Measurements from ENCODE around the gene SHD. TPM values are rescaled to one million over a fixed set of nuclear protein-coding genes. Genes with fewer than 3 reads are reported as not detected.
A peak's percentile ranks its signal among the peaks of the same experiment; 100 is the strongest.

Gene SHD
- total and polyA plus RNA-seq, 2 of the 4 experiments (the other 2 are of a cell fraction): not detected

DNA sequence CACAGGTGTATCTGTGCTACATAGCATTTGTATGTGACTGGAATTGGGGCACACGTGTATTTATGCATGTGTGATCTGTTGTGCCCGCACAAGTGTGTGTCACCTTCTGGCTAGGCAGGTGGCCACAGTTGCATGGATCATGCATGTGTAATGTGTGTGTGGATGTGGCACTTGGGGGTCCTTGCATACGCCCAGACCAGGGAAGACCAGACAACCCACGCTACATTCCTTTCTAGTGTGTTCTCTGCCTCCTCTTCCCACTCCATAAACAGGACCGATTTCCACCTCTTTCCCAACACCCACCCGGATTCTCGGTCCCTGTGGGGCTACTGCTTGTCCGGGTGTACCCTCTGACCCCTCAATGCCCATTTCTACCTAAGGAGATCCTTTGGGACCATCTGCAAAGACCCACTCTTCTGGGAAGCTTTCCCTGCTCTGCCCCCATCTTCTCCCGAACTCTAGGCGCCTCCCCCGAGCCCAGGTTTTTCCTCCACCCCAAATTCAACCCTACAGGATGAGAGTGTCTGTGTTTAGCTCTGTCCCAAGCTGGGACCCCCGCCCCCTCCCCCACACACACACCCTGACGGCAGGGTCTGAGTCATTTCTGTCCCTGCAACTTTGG is 47.3 kb downstream of the SHD start:
- no peak for TF ChIP-seq CTCF (conservative IDR thresholded peaks at IDR 0.05; ENCODE audit: low read depth, low read length)
- TF ChIP-seq MXI1 (IDR thresholded peaks at IDR 0.05; ENCODE audit: borderline replicate concordance, low read depth, low read length): no peak
- TF ChIP-seq, protein P1, sequence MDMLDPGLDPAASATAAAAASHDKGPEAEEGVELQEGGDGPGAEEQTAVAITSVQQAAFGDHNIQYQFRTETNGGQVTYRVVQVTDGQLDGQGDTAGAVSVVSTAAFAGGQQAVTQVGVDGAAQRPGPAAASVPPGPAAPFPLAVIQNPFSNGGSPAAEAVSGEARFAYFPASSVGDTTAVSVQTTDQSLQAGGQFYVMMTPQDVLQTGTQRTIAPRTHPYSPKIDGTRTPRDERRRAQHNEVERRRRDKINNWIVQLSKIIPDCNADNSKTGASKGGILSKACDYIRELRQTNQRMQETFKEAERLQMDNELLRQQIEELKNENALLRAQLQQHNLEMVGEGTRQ (IDR thresholded peaks at IDR 0.05; ENCODE audit: low read depth, low read length): no peak
- TF ChIP-seq RFX5 (IDR thresholded peaks at IDR 0.05; ENCODE audit: low read depth, low read length): no peak
- TF ChIP-seq BHLHE40 (IDR thresholded peaks at IDR 0.05; ENCODE audit: low read depth, low read length): no peak
- TF ChIP-seq ELK1 (IDR thresholded peaks at IDR 0.05; ENCODE audit: borderline replicate concordance, low read depth, low read length): no peak
- no peak for TF ChIP-seq CHD1 (IDR thresholded peaks at IDR 0.05; ENCODE audit: low read depth, low read length)
- dilution Hi-C loops (cut with HindIII; ENCODE audit: low sequenced_read_pairs, unreplicated experiment): no loop called here
- WGBS, 2 experiments (ENCODE audit: extremely low coverage in 2 of 2, insufficient read length in 1 of 2): 45% methylated on average over 8 of the region's 13 CpGs; no CpG with 5 or more reads in 1 of the 2 experiments

More for the DNA sequence above, 47.3 kb downstream of the SHD start:
- no peak overlapping the region for H2AK5ac ChIP-seq (ENCODE audit: low read depth, low read length)
- intact Hi-C loops (cut with micrococcal nuclease): no loop called here
- H3K9me3 ChIP-seq (ENCODE audit: control insufficient read depth, insufficient read depth, low read length): peaks cover 3% of the 10 kb centered on the region; the same call in 1 of the 2 replicates
- peak overlapping the region; percentile 84 for H2AFZ ChIP-seq (replicated peaks; ENCODE audit: low read length, poor library complexity)
- no peak for DNase-seq
- no peaks in the 10 kb centered on the region for H4K20me1 ChIP-seq (ENCODE audit: insufficient read depth, low read length)
- no peaks in the 10 kb centered on the region for H3K79me1 ChIP-seq (ENCODE audit: low read depth in 1 of 2, low read length in 2 of 2)
- H4K91ac ChIP-seq (ENCODE audit: insufficient read depth, low read depth, low read length): no peak overlapping the region
- H3K4me1 ChIP-seq (ENCODE audit: control insufficient read depth, insufficient read depth, low read length): no peaks in the 10 kb centered on the region
- H3K4ac ChIP-seq (ENCODE audit: low read depth, low read length): no peak overlapping the region
- H3K4me3 ChIP-seq (ENCODE audit: insufficient read depth, low read depth, low read length): no peak overlapping the region
- no peak overlapping the region for H3K18ac ChIP-seq (ENCODE audit: low read depth, low read length)
- H3K9me1 ChIP-seq (ENCODE audit: insufficient read depth, low read length): no peaks in the 10 kb centered on the region
- no peak overlapping the region for H4K5ac ChIP-seq (ENCODE audit: low read depth, low read length)
- no peak overlapping the region; the same call in 1 of the 2 replicates for H3K4me2 ChIP-seq (ENCODE audit: low read depth, low read length)
- H4K8ac ChIP-seq (ENCODE audit: low read depth in 2 of 2, low read length in 2 of 2): no peak overlapping the region
- H3K27ac ChIP-seq (ENCODE audit: insufficient read depth, low read length): no peak overlapping the region
- H2BK20ac ChIP-seq (ENCODE audit: low read depth, low read length): no peak overlapping the region
- no peak overlapping the region for H2BK15ac ChIP-seq (ENCODE audit: low read depth, low read length)
- H3K36me3 ChIP-seq (ENCODE audit: control insufficient read depth, insufficient read depth, low read length): no peaks in the 10 kb centered on the region
- in situ Hi-C loops (cut with MboI; ENCODE audit: low sequenced_read_pairs): no loop called here
- ChIA-PET POLR2A (ENCODE audit: unreplicated experiment) (no interaction called here), CTCF (no interaction called here)
- no peak overlapping the region for H3K56ac ChIP-seq (ENCODE audit: extremely low read depth, insufficient read depth, low read length)
- H2BK5ac ChIP-seq (ENCODE audit: low read depth, low read length, poor library complexity, severe bottlenecking): no peak overlapping the region
- no peak overlapping the region for H2AK9ac ChIP-seq (replicated peaks; ENCODE audit: low read depth, low read length, poor library complexity)
- no peak for ATAC-seq (ENCODE audit: low read depth)
- no peak overlapping the region for H3K23ac ChIP-seq (ENCODE audit: low read depth, low read length)
- no peak overlapping the region for H3K14ac ChIP-seq (replicated peaks; ENCODE audit: low read depth, low read length)
- no TSS peak for BruUV-seq (replicated peaks)
- H3K27me3 ChIP-seq (ENCODE audit: control insufficient read depth, insufficient read depth, low read length): no peaks in the 10 kb centered on the region; the same call in 1 of the 2 replicates
- H3K9ac ChIP-seq (ENCODE audit: low read depth, low read length): no peak overlapping the region
- no peak overlapping the region for H2BK120ac ChIP-seq (ENCODE audit: low read depth, low read length)
